ENCODE results near the gene TIMM23B.
"Not testable (repeated sequence)": the region's sequence is repeated elsewhere in the genome, so short reads cannot be mapped to it uniquely, and the experiment has no call there.

TIMM23B gene, protein sequence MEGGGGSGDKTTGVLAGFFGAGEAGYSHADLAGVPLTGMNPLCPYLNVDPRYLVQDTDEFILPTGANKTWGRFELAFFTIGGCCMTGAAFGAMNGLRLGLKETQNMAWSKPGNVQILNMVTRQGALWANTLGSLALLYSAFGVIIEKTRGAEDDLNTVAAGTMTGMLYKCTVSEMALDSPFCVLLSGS

DNA sequence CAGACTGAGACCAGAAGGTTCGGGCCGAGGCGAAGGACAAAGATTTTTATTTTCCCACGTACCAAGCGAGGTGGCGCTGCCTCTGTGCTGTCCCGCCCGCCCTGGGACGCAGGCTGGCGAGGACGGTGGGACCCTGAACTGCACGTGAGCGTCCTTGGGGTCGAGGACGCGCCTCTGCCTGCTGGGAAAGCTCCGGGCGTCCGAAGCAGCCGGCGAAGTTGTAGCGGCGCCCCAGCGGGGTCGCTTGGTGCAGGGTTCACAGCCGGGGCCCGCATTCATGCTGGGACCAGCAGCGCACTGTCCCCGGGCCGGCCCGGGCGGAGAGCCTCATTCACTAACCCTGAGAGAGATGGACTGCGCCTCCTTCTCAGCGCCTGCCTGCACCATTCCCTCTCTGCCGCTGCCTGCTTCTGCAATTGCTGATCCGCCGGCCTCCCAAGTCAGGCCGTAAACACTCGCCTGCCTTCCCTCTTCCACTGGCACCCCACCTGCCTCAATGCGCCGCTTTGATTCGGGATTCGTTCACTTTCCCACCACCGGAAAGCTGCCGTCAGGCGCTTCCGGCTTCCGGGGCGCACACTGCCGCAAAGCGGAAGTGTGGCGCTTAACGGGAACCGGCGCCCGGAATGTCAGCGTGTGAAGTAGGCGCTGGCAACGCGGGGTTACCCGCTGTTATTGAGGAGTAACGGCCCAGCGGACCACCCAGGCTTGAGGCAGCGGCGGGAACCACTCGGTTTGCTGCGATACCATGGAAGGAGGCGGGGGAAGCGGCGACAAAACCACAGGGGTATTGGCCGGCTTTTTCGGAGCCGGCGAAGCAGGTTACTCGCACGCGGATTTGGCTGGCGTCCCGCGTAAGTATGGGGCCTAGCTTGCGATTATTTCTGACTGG, at the start of gene TIMM23B, which contains the start of gene PARG:
Gene TIMM23B, plus strand, starts transcription at position 607 of the 892 bp plus-strand sequence. Its CDS starts 142 bp downstream, at position 749.
Gene PARG, minus strand, starts transcription at position 581 of the 892 bp plus-strand sequence. Its CDS starts 302 bp downstream, at position 279.
- DNase-seq (ENCODE audit: low read depth), result peak; percentile 68

GRCh38 chr10:49899999-49900398, 41.9 kb upstream of the TIMM23B start:
- not testable (repeated sequence) for DNase-seq (ENCODE audit: low read depth)

DNA sequence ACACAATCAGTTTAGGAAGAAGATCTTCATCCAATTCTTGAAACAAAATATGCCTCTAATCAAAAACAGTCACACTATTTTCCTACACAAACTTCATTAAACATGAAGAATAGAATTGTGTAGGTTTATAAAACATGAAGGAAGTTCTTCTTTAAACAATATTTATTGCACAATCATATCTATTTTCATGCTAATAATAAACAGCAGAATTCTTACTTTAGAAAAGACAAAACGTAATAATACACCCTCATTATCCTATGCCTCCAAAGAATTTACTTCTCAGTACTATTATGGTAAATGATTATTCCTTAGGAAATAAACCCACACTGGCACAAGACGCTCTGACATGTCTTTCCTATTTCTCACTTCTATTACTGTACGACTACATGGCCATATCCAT, 41.4 kb upstream of the TIMM23B start:
- not testable (repeated sequence) for DNase-seq (ENCODE audit: low read depth)

GRCh38 chr10:49903829-49904228, 38.0 kb upstream of the TIMM23B start:
- DNase-seq (ENCODE audit: low read depth), result not testable (repeated sequence)

DNA sequence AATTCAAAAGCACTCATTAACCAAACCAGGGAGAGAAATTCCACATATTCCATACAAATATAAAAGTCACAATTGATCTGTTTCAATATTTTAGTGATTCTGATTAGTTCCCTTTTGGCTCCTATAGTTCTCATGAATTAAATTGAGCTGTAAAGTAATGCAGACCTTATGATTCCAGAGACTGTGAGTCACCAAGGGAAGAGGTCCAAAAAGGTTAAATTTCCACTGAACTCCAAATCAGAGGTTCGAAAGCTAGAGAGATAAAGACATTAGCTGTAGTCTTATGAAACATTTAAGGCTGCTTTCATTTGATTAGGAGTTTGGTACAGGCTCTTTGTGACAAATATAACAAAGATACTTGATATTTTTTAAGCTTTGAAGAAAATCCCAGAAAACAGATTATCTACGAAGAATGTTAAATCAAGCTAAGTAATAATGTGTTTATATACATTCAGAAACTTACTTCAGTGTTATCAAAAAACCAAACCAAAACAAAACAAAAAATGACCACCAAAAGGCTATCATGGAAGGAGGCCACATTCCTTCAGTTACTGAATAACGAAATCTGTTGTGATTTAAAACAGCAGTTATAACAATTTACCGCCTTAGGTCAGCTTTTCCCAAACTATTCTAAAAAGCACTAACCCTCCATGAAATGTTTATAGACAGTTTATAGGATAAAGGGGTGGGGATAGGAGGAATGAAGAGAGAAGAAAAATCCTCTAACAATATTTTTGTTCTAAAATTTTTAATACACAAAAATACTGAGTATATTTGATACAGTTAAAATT, 33.4 kb upstream of the TIMM23B start:
- DNase-seq (ENCODE audit: low read depth), result not testable (repeated sequence)

- DNase-seq (ENCODE audit: low read depth), result not testable (repeated sequence)
Measured at GRCh38 chr10:49910295-49910694, 31.6 kb upstream of the TIMM23B start.

- DNase-seq (ENCODE audit: low read depth), result not testable (repeated sequence)
Measured at GRCh38 chr10:49916451-49916850, 25.4 kb upstream of the TIMM23B start.

DNA sequence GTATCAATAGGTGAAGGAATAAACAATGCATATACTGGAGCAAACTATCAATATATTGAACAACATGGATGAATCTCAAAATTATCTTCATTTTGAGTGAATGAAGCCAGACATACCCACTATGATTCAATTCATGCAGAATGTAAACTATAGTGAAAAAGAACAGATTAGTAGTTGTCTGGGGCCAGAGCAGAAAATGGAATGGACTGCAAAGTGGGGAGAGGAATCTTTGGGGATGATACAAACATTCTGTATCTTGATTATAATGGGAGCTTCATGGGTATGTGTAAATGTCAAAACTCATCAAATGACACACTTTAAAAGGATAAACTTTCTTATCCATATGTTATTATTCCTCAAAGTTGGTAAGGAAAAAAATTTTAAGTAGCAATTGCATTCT, 23.9 kb upstream of the TIMM23B start:
- DNase-seq (ENCODE audit: low read depth), result not testable (repeated sequence)

GRCh38 chr10:49922041-49922440, 19.8 kb upstream of the TIMM23B start:
- not testable (repeated sequence) for DNase-seq (ENCODE audit: low read depth)

DNA sequence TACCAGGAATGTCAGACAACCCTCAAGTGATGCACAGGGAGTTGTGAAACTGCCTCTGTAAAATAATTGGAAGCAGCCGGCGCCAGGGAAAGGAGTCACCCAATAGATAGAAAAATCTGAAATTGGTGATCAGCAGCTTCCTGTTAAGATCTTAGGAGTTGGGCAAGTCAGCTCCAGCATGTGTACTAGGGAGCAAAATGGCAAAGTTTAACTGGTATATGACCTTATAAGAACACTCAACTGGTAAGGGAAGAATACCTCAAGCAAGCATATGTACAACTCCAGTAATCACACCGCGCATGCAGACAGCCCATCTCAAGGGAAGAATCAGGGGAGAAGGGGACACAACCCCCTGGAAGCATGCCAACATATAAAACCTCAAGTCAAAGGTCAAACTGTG, 18.3 kb upstream of the TIMM23B start:
- DNase-seq (ENCODE audit: low read depth), result not testable (repeated sequence)

DNA sequence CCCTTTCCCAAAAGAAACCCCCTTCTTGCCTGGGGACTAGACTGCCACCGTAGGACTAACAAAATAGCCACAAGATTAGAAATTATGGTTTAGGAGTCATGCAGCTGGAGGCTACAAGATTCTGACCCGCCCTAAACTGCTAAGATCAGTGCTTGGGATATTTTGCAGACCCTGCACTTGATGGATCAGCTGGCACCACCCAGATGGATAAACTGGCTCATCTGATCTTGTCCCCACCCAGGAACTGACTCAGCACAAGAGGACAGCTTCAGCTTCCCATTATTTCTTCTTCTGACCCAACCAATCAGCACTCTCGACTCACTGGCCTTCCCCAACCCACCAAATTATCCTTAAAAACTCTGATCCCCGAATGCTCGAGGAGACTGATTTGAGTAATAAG, 10.6 kb upstream of the TIMM23B start:
- DNase-seq (ENCODE audit: low read depth), result not testable (repeated sequence)

GRCh38 chr10:49931959-49932728, 9.7 kb upstream of the TIMM23B start:
- DNase-seq (ENCODE audit: low read depth), result not testable (repeated sequence)

GRCh38 chr10:49942339-49942705, 469 bp downstream of the TIMM23B start:
- DNase-seq (ENCODE audit: low read depth), result not testable (repeated sequence)

DNA sequence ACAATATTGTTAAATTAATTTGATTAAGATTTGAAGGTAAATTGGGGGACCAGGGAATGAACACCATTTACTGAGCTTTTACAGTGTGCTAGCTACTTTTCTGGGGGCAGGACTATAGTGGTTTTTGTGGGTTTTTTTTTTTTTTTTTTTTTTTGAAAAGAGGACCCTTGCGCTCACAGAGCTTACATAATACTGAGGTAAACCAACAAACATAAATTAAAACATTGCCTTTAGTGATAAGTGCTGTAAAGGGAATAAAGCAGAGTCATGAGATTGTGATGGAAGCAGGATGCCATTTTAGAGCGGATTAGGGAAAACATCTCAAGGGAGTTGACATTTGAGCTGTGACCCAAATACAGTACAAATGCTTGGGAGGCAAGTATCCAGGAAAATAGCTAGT, 1.8 kb downstream of the TIMM23B start:
- not testable (repeated sequence) for DNase-seq (ENCODE audit: low read depth)

DNA sequence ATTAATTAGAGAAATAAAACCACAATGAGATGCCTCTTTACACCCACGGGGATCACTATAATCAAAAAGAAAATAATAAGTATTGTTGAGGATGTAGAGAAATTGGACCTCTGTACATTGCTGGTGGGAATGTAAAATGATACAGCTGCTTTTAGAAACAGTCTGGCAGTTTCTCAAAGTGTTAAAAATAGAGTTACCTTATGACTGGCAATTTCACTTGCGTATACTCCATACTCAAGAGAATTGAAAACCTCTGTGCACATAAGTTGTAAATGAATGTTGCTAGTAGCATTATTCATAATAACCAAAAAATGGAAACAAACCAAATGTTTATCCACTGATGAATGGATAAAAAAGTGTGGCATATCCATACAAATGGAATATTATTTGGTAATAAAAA, 6.3 kb downstream of the TIMM23B start:
- DNase-seq (ENCODE audit: low read depth), result not testable (repeated sequence)

DNA sequence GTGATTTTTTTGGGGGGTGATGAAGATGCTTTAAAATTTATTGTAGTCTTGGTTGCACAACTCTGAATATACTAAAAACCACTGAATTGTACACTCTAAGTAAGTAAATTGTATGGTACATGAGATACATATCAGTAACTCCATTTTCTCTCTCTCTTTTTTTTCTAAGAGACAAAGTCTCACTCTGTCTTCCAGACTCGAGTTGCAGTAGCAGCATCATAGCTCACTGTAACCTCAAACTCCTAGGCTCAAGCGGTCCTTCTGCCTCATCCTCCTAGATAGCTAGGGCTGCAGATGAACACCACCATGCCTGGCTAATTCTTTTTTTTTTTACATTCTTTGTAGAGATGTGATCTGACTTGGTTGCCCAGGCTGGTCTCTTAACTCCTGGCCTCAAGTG, 6.9 kb downstream of the TIMM23B start:
- DNase-seq (ENCODE audit: low read depth), result not testable (repeated sequence)

- DNase-seq (ENCODE audit: low read depth), result not testable (repeated sequence)
Measured at GRCh38 chr10:49952006-49952405, 10.2 kb downstream of the TIMM23B start.

DNA sequence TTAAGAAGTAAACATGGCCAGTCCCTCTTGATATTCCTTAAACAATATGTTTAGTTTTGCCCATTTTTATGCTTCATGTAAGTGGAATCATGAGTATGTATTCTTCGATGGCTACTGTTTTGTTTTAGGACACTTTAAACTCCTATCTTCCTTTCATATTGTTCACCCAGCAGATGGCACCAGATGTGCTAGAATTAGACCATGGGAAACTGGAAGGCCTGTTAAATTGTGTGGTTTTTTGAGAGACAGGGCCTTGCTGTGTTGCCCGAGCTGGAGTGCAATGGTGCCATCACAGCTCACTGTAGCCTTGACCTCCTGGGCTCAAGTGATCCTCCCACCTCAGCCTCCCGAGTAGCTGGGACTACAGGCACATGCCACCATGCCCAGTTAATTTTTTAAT, 11.3 kb downstream of the TIMM23B start:
- not testable (repeated sequence) for DNase-seq (ENCODE audit: low read depth)

GRCh38 chr10:49970331-49970857, 28.5 kb downstream of the TIMM23B start:
- DNase-seq (ENCODE audit: low read depth), result not testable (repeated sequence)

DNA sequence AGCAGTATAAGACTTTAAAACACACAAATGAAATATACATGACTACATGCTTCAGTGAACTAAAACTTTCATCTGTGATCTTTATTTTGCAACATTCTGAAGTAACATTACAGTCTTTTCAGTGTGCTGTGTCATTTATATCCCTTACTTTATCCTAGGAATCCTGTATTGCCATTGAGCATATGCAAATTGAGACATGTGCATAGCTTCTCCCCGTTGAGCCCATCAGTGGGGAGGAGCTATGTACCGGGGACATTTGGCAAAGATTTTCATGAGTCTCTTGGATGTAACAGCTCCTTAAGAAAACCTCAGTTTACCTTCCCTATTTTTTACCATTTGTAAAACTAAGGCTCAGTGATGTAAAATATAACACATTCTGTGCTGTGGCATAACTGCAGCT, 29.6 kb downstream of the TIMM23B start:
- not testable (repeated sequence) for DNase-seq (ENCODE audit: low read depth)

DNA sequence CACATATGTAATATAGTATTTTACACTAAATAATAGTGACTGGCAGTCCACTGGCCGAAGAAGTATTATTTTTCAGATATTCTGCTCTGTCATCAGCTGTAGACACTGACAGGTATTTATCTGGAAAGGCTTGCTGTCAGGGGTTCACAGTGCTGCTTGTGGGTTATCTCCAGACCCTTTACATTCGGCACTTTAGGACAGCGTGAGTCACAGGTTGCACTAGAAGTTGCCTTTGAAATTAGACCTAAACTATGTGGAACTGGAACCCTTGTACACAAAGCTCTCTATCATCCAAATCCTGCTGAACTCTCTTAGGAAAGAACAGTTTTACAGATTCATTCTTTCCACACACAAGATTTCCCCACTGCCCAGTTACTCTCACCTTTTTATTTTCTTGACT, 30.2 kb downstream of the TIMM23B start:
- DNase-seq (ENCODE audit: low read depth), result not testable (repeated sequence)

All from activated T-cell treated with anti-CD3 and anti-CD28 coated beads for 1 hour (primary cell).